AG04449 (cell line): ENCODE data around the gene KANSL3.
A peak's percentile ranks its signal among the peaks of the same experiment; 100 is the strongest.
"Not testable (repeated sequence)": the region's sequence is repeated elsewhere in the genome, so short reads cannot be mapped to it uniquely, and the experiment has no call there.

Source experiments
- CTCF ChIA-PET: fragments of 350-600 bp; formaldehyde crosslinking; extraction: SDS; loops from one replicate; lab custom pipeline; 2021; ENCODE audit warnings: antibody characterized with exemption; lab: Yijun Ruan, JAX
- POLR2A ChIA-PET: fragments of 400-600, 350-600 bp; formaldehyde crosslinking; extraction: SDS; loops from one replicate; lab custom pipeline; 2020; ENCODE audit warnings: antibody characterized with exemption, inconsistent platforms; lab: Yijun Ruan, JAX
- DNase-seq: peaks from one replicate; pipeline ENCODE4 v3.0.0-alpha.2; 2010; ENCODE audit warnings: low read depth, low spot score
- H3K4me3 ChIP-seq: 2 replicates; pipeline ENCODE4 v1.5.1; 2011; ENCODE audit warnings: low read depth, mild to moderate bottlenecking, control low read depth, low read length
- TF ChIP-seq, protein P1 (sequence below): IDR thresholded peaks from one replicate; pipeline ENCODE4 v1.5.1; 2011; ENCODE audit warnings: mild to moderate bottlenecking, moderate library complexity, low read length, control low read depth, inconsistent platforms; ENCODE audit not compliant: insufficient read depth; ENCODE audit errors: missing control alignments

The KANSL3 gene

DNA sequence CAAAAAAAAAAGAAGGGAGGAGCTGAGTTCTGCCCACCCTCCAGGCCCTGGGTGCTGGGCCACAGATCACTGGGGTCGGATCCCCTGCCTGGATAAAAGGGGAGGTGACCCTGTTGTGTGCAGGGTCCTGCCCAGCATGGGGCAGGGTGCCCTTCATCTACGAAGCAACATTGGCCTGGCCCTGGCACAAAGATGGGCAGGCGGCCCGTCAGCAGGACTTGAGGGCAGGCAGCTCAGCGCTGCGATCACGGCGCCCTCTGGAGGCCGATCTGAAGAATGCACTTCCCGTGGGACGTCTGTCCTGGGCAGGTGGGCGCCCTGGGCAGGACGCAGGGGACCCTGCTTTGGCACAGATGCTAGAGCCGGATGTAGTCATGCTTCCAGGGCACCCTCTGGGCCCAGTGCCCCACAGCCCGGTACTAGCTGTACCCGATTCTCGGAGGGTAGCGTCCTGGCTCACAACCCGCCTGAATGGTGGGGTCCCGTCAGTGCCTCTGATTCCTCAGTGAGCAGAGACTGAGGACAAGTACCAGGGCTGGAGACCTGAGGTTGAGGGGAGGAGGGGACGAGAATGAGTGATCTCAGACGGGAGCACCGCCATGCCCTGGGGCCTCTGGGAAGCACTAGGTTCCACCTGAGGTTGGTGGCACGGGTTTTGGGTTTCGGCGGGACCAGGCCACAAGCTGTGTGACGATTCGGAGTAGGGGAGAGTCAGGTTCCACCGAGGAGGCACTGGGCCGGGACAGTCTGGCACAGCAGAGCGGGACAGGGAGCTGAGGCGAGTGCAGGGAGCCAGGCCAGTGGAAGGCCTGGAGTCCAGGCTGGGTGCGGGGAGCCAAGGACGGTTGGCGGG, 83.6 kb downstream of the KANSL3 start:
- TF ChIP-seq, protein P1, sequence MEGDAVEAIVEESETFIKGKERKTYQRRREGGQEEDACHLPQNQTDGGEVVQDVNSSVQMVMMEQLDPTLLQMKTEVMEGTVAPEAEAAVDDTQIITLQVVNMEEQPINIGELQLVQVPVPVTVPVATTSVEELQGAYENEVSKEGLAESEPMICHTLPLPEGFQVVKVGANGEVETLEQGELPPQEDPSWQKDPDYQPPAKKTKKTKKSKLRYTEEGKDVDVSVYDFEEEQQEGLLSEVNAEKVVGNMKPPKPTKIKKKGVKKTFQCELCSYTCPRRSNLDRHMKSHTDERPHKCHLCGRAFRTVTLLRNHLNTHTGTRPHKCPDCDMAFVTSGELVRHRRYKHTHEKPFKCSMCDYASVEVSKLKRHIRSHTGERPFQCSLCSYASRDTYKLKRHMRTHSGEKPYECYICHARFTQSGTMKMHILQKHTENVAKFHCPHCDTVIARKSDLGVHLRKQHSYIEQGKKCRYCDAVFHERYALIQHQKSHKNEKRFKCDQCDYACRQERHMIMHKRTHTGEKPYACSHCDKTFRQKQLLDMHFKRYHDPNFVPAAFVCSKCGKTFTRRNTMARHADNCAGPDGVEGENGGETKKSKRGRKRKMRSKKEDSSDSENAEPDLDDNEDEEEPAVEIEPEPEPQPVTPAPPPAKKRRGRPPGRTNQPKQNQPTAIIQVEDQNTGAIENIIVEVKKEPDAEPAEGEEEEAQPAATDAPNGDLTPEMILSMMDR: peak; percentile 96
- no peak for DNase-seq
- ChIA-PET POLR2A (no interaction called here), CTCF (interaction anchor here (0.7 to 12.9 kb wide), 32 partner anchors 10 to 246 kb away, joined by 3 to 257 read pairs (median 4); partner anchors contain the start of gene ARID5A)
- no peak overlapping the region for H3K4me3 ChIP-seq

DNA sequence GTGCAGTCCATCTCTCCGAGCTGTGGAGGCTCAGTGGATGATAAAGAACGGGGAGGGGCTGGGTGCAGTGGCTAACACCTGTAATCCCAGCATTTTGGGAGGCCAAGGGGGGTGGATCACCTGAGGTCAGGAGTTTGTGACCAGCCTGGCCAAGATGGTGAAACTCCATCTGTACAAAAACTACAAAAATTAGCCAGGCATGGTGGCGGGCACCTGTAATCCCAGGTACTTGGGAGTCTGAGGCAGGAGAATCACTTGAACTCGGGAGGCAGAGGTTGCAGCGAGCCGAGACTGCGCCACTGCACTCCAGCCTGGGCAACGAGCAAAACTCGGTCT, 84.2 kb downstream of the KANSL3 start:
- H3K4me3 ChIP-seq, DNase-seq, POLR2A ChIA-PET: not testable (repeated sequence)
- CTCF ChIA-PET: interaction anchor here (0.7 to 12.9 kb wide), 25 partner anchors 11 to 246 kb away, joined by 3 to 257 read pairs (median 4); partner anchors contain the start of gene ARID5A

DNA sequence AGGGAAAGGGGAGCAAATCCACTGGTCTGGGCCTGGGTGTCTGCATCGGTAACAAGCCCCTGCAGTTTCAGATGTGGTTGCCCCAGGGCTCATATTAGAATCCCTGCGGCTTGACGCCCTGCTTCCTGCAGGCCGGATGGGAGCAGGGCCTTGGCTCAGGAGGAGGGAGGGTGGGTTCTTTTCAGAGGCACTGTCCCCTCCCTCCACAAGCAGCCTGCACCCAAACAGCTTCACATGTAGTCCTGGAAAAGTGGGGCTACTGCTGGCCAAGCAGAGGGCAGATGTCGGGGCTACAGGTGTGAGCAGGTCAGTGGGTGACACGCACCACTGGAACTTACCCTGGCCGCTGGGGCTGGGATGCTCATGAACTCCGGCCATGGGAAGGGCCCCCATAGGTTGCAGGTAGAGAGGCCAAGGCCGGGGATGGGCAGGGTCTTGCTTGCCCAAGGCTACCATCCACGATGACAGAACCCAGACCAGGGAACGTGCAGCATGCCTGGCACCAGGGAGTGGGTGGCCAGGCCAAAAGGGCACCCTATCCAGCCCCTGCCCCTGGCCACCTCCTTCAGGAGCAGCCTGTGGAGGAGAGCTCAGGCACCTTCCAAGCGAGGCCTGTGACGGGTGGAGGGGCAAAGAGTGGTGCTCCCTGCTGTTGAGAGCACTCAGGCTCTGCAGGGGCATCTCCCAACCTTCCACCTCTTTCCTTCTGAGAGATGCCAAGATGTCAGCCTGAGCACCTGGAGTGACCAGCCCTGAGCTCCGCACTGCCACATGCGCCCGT, 84.7 kb downstream of the KANSL3 start:
- ChIA-PET CTCF (interaction anchor here (0.7 to 12.9 kb wide), 21 partner anchors 11 to 247 kb away, joined by 3 to 257 read pairs (median 4); partner anchors contain the start of gene ARID5A), POLR2A (no interaction called here)
- TF ChIP-seq, protein P1: no peak
- no peak overlapping the region for H3K4me3 ChIP-seq
- no peak for DNase-seq

DNA sequence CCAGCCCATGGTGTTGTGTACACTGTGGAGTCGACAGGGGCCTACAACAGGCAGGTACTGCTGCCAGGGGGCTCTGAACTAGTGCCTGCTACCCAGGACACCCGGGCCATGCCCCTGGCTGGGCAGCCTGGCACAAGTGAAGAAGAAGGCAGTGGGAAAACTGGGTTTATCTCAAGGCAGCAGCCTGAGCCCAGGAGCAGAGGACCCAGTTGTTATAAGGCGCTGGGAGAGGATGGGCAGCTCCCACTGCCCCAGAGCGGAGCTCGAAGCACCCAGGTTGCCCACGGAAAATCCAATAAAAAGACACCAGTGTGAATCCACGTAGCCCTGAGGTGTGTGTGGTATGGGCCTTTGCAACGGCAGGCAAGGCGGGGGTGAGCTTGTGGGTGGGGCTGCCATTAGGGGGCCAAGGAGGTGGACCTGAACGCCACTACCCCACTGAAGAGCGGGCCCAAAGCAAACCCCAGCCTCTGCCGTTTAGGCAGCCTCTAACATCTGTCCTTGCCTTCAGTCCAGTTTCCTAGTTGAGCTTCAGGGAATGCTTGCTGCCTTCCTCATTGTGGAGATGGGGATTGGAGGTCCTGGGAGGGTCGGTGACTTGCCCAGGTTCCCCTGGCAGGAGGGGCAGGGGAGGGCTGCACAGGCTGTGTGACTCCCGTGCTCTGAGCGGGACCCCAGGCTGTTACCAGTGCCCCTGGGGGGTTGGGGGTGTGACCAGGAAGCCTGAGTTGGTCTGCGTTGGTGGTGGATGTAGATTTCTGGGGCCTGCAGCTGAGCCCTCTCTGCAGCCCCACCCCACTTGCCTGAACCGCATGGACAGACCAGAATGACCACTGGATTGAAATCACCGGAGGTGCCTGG, 85.6 kb downstream of the KANSL3 start:
- DNase-seq: no peak
- CTCF ChIA-PET: interaction anchor here (3.9 to 12.9 kb wide), 3 partner anchors 12 to 145 kb away, joined by 60 to 257 read pairs (median 76); partner anchors contain the start of gene ARID5A
- TF ChIP-seq, protein P1: no peak
- POLR2A ChIA-PET: no interaction called here
- H3K4me3 ChIP-seq: no peak overlapping the region

DNA sequence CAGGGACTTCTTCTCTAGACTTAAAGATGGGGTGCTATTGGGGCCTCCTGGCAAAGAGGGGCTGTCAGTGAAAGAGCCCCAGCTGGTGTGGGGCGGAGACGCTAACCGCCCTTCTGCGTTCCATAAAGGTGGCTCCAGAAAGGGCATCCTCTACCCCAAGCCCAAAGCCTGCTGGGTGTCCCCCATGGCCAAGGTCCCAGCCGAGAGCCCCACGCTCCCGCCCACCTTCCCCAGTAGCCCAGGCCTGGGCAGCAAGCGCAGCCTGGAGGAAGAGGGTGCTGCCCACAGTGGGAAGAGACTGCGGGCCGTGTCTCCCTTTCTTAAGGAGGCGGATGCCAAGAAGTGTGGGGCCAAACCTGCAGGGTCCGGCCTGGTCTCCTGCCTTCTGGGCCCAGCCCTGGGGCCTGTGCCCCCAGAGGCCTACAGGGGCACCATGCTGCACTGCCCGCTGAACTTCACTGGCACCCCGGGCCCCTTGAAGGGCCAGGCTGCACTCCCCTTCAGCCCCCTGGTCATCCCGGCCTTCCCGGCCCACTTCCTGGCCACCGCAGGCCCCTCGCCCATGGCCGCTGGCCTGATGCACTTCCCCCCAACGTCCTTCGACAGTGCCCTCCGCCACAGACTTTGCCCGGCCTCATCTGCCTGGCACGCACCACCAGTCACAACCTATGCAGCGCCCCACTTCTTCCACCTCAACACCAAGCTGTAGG, 86.4 kb downstream of the KANSL3 start:
- CTCF ChIA-PET: interaction anchor here (3.9 to 12.9 kb wide), 2 partner anchors 13 kb away, joined by 60 to 257 read pairs; partner anchors contain the start of gene ARID5A
- no peak for DNase-seq
- TF ChIP-seq, protein P1: no peak
- POLR2A ChIA-PET: no interaction called here
- no peak overlapping the region for H3K4me3 ChIP-seq
